OCI-LY1 (cell line): ENCODE data around the gene R3HCC1L.

ENCODE experiments used
- CTCF ChIP-seq: fragments of 200-600 bp; sonication (generic), shearing (Covaris generic); IDR thresholded peaks from 2 replicates; pipeline ENCODE4 v1.5.1; 2017; ENCODE audit warnings: mild to moderate bottlenecking, antibody characterized with exemption, low read length, moderate library complexity, mixed read lengths
- EZH2 ChIP-seq: fragments of 200-600 bp; sonication (generic), shearing (Covaris generic); IDR thresholded peaks from 2 replicates; pipeline ENCODE4 v1.8.0; 2017; ENCODE audit warnings: borderline replicate concordance, mixed run types, mild to moderate bottlenecking, antibody characterized with exemption, low read length, moderate library complexity, mixed read lengths

GRCh38 chr10:98249134-98249533, 114.7 kb downstream of the R3HCC1L start:
- TF ChIP-seq CTCF = no peak
- no peak for TF ChIP-seq EZH2
